AG09319 (cell line): ENCODE results near the gene CA10.

ENCODE experiments used
- DNase-seq: peaks from one replicate; pipeline ENCODE4 v3.0.0-alpha.2; 2010; ENCODE audit warnings: low read depth; ENCODE audit errors: extremely low read depth
- TF ChIP-seq, protein P1 (sequence below): IDR thresholded peaks from 2 replicates; pipeline ENCODE4 v1.5.1; 2011; ENCODE audit warnings: low read depth, mild to moderate bottlenecking, inconsistent platforms, low read length, moderate library complexity

Gene CA10

DNA sequence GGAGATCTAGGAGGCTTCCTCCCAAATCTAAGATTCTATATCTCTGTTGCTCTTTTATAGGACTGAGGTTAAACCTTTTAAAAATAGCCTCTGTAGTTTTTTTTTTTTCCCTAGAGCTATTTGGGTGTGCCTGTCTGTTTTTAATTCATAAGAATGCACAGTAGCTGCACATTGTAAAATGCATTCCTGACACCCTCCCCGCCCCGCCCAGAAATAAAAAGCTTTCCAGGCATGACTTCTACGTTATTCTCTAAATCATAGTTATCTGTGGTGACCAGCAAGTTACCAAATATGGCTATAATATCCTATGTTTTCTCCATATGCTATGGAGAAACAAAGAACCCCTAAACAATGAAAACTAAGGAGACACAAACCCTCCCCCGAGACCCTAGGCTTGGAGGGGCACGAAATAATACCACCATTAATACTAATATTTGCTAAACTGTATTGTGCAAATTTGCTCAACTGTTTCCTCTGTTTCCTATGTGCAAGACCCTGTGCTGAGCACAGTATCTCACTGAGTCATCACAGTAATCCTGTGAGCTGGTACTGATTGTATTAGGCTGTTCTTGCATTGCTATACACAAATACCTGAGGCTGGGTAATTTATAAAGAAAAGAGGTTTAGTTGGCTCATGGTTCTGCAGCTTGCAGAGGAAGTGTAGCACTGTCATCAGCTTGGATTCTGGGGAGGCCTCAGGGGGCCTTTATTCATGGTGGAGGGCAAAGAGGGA lies 388.3 kb downstream of the CA10 start:
- TF ChIP-seq, protein P1, sequence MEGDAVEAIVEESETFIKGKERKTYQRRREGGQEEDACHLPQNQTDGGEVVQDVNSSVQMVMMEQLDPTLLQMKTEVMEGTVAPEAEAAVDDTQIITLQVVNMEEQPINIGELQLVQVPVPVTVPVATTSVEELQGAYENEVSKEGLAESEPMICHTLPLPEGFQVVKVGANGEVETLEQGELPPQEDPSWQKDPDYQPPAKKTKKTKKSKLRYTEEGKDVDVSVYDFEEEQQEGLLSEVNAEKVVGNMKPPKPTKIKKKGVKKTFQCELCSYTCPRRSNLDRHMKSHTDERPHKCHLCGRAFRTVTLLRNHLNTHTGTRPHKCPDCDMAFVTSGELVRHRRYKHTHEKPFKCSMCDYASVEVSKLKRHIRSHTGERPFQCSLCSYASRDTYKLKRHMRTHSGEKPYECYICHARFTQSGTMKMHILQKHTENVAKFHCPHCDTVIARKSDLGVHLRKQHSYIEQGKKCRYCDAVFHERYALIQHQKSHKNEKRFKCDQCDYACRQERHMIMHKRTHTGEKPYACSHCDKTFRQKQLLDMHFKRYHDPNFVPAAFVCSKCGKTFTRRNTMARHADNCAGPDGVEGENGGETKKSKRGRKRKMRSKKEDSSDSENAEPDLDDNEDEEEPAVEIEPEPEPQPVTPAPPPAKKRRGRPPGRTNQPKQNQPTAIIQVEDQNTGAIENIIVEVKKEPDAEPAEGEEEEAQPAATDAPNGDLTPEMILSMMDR = no peak
- no peak for DNase-seq

DNA sequence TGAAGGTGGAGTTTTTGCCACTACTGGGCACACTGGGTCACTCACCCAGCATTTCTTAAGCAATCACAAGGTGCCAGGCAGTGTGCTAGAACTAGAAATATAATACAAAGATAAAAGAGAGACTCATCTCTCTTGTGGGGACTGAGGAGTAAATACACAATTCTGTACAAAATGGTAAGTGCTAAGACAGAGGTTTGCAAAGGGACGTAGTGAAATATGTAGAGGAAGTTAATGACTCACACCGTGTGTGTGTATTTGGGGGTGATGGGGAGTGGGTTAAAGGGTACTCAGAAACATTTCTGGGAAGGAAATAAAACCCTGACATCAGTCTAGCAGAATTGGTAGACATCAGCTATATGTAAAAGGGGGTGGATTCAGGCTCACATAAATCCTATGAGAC lies 389.3 kb downstream of the CA10 start:
- no peak for DNase-seq
- TF ChIP-seq, protein P1 = no peak

DNA sequence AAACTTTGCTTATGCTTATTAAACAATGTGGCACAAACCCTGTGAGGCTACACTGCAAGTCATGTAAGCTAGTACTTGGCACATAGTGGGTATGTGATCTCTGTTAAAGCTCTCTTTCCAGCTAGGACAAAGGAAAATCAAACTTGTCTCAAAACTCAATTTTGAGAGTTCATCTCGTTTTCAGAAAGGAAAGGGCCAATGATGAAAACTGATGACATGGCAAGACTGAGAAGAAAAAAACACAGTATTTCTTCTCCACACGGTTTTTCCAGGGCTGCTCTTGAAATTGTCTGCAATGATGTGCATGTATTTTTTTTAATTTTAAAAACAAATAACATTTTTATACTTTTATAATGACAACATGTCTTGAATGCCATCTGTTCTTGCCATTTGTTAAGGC lies 389.8 kb downstream of the CA10 start:
- no peak for DNase-seq
- TF ChIP-seq, protein P1 = no peak

DNA sequence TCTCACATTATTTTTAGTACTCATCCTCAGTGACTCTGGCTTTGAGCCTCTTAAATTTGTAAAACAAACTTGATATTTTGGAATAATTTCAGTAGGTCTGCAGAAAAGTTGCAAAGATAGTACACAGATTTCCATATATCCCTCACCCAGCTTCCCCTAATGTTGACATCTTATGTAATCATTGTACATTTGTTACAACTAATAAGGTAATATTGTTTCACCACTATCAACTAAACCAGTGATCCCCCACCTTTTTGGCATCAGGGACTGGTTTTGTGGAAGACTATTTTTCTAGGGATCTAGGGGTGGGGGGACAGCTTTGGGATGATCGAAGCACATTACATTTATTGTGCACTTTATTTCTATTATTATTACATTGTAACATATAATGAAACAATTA lies 391.2 kb downstream of the CA10 start:
- DNase-seq = no peak
- TF ChIP-seq, protein P1 = no peak

DNA sequence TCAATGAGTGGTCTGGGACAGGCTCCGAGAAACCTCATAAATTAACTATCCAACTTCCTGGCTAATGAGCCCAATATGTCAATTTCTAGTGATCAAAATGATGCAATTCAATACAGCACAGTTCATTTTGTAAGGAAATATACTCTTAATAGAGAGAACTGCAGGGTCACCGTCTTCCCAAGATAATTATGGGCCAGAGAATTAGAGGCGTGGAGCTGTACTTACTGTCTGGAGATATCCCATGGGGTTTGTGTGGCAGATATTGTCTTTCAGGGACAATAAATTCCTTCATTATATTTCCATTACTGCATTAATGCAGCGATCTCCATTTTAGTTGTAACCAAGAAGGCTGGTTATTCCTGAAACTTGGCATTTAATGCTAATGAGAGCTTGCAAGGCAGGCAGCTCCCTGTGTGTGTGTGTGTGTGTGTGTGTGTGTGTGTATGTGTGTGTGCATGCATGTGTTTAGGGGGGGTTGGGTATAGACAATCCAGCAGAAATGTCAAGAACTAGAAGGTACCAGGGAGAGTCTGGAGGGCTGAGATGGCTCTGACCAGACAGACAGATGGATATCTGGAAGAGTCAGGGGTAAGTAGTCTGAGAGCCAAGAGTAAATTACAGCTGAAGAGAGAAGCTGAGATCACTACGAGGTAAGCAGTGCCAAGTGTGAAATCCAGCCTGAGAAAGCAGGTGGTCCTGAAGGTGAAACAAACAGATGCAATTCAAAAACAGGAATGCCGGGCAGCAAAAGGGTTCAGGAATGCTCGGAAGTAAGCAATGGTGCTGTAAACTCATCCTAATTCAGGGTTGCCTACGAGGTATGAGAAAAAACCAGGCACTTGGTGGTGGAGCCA lies 393.0 kb downstream of the CA10 start:
- TF ChIP-seq, protein P1 = no peak
- DNase-seq = no peak

DNA sequence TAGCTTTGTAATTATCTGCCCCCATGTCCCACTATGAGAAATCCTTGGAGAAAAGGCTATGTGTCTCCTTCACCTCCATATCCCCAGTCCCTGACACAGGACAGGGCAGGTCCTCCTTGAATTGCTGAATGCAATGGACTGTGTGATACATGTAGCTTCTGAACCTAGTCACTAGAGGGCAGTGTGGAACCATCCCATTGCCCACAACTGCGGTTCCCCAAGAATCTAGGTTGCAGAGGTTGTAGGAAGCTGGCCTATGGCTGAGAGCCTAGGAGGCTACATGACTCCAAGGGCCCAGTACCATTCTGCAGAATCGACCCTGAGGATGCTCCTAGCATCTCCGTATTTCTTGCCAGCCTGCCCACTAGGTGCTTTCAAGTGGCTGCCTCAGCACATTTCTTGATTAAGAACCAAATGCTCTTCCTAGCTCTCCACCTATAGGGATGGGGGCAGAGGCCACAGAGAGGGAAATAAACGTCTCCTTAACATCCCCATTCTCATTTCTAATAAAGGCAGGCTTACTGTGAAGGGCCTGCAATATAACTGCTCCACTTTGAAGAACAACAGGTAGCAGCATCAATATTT lies 394.0 kb downstream of the CA10 start:
- TF ChIP-seq, protein P1 = peak; percentile 75
- DNase-seq = no peak

DNA sequence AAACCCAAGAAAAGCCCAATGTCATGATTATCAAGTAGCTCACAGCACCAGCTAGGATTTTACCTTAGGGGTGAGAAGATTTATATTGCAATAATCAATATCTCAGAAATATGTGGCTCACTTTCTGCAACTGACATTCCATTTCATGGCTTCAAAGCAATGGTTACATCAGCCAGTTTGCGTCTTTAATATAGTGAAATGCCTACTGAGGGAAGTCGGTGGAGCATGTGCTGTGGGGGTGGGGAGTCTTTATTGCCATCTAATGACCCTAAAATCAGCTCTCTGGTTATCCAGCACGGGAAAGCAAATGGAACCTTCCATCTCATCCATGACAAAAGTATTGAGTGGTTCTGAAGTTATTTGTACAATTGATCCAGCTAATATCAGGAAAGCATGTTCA lies 395.5 kb downstream of the CA10 start:
- TF ChIP-seq, protein P1 = no peak
- DNase-seq = no peak
